Stimulated activated naive B cell treated with anti-CD40 and anti-IgM and Interleukin-4, amounts not matched to agents 10 μg/mL and 1 μg/mL and 100 μg/mL, for 72 hours (primary cell): ENCODE results near the gene C20orf173.
"Not testable (repeated sequence)": the region's sequence is repeated elsewhere in the genome, so short reads cannot be mapped to it uniquely, and the experiment has no call there.

Experiments
- ATAC-seq, 2 donors: fragments of 150-1000 bp; cut with Tn5 transposase; replicated peaks; 2 replicates each; pipeline ENCODE4 v1.10.0; 2021; ENCODE audit warnings: moderate library complexity in 1 of 2
- DNase-seq: peaks from one replicate; pipeline ENCODE4 v3.0.0; 2021
- H3K27ac Mint-ChIP-seq: one replicate; pipeline ENCODE4 v1.8.0; 2022; ENCODE audit warnings: mild to moderate bottlenecking, mixed read lengths
- H3K27me3 Mint-ChIP-seq, 2 donors: one replicate each; pipeline ENCODE4 v1.8.0; 2022; ENCODE audit warnings: mixed read lengths in 2 of 2
- H3K36me3 Mint-ChIP-seq, 2 donors: one replicate each; pipeline ENCODE4 v1.8.0; 2022; ENCODE audit warnings: mixed read lengths in 2 of 2, mild to moderate bottlenecking in 1 of 2
- H3K4me1 Mint-ChIP-seq, 2 donors: one replicate each; pipeline ENCODE4 v1.8.0; 2022; ENCODE audit warnings: mixed read lengths in 2 of 2, mild to moderate bottlenecking in 1 of 2
- H3K4me3 Mint-ChIP-seq, 2 donors: one replicate each; pipeline ENCODE4 v1.8.0; 2022; ENCODE audit warnings: mild to moderate bottlenecking in 2 of 2, mixed read lengths in 2 of 2, moderate library complexity in 1 of 2
- H3K9me3 Mint-ChIP-seq, 2 donors: one replicate each; pipeline ENCODE4 v1.8.0; 2022; ENCODE audit warnings: mixed read lengths in 2 of 2, mild to moderate bottlenecking in 1 of 2

Gene C20orf173

DNA sequence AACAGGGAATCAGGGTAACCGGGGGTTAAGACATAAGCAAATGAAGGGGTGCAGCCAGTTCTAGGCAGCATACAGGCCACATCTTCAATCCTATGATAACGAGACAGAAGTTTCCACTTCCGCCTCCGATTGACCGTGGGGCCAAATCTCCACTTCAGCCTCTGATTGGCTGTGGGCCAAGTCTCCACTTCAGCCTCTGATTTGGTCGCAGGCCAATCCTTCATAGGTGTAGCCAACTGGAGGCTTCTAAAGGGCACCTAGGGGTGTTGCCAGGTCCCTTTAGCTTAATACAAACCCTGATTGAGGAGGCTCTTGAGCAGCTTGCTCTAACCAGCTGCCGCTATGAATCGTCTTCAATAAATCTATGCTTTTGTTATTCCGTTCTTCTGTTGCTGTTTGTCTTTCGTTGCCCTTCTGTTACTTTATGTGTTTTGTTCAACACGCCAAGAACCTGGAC is 10.3 kb upstream of the C20orf173 start:
- DNase-seq = peak; percentile 59
- peak overlapping the region; percentile 59 for H3K27ac Mint-ChIP-seq
- peak in 1 of 2 donors; percentile 58 for ATAC-seq
- no peaks in the 10 kb centered on the region for H3K27me3 Mint-ChIP-seq
- peaks cover 8 to 11% of the 10 kb centered on the region in 2 donors for H3K36me3 Mint-ChIP-seq
- H3K9me3 Mint-ChIP-seq = no peaks in the 10 kb centered on the region
- H3K4me3 Mint-ChIP-seq = peak overlapping the region; percentile 27 to 30
- peaks cover 7 to 24% of the 10 kb centered on the region in 2 donors for H3K4me1 Mint-ChIP-seq

DNA sequence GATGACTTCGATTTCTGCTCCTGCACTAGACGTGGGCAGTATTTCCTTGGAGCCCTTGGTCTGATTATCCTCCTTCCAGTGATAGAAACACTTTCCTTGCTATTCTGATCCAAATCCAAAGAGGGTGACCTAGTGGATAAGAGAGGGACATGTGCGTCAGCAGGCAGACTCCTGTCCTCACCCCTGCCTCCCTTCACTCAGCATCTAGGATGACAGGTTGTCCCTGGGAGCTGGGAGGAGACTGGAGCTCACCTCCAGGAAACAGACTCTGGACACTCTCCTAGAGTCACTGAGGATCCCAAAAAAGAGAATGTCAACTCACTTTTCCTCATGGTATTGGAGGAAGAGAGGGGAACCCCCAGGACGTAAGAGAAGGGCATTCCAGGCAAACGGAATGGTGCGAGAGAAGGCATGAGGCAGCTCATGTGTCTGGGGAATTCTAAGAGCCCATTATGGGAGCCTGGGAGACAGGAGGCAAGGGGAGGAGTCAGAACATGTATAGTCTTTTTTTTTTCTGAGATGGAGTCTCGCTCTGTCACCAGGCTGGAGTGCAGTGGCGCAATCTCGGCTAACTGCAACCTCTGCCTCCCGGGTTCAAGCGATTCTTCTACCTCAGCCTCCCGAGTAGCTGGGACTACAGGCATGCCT is 2.2 kb downstream of the C20orf173 start:
- ATAC-seq = no peak
- Mint-ChIP-seq H3K4me3 (no peak overlapping the region), H3K36me3 (no peaks in the 10 kb centered on the region), H3K4me1 (no peaks in the 10 kb centered on the region), H3K27me3 (no peaks in the 10 kb centered on the region), H3K9me3 (no peaks in the 10 kb centered on the region), H3K27ac (no peak overlapping the region)
- DNase-seq = no peak

DNA sequence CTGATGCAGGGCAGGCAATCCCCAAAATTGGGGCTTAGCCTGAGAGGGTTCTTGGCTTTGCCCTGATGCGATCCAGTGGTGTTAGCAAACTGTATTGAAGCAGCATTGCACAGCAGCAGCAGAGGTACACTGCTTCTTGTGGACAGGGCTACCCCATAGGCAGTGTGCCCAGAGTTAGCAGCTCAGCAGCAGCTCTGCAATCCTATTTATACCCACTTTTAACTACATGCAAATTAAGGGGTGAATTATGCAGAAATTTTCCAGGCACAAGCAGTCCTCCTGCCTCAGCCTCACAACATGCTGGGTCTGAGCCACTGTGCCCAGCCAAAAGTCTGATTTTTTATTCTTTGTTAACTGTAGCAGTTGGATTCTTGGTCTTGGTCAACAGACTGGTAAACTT is 3.8 kb downstream of the C20orf173 start:
- no peaks in the 10 kb centered on the region for H3K36me3 Mint-ChIP-seq
- DNase-seq (no peak), ATAC-seq (no peak)
- no peaks in the 10 kb centered on the region for H3K9me3 Mint-ChIP-seq
- no peak overlapping the region for H3K27ac Mint-ChIP-seq
- H3K4me3 Mint-ChIP-seq = no peak overlapping the region
- no peaks in the 10 kb centered on the region for H3K27me3 Mint-ChIP-seq
- H3K4me1 Mint-ChIP-seq = no peaks in the 10 kb centered on the region

DNA sequence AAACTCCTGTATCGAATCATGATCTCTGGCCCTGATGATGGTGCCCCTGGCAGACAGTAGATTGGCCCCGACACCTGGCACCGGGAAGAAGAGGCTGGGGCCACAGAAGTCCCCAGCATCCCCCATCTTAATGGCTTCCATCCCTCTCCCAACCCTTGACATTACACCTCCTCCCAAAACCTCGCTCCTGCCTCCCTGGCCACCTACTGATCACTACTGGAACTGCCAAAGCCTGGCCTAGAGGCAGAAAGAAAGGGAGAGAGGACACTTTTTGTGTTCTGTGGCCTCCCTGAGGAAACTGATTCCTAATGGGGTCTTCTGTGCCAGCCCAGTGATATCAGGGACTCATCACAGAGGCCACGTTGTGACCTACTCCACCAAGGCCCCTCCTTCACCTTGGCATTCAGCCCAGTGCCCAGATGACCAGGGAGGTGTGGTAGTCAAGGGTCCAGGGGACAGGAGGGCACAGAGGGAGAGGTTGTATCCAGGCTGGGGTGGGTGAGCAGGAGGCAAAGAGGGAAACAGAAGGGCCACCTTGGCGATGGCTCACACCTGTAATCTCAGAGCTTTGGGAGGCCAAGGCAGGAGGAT is 6.1 kb downstream of the C20orf173 start:
- Mint-ChIP-seq H3K36me3 (no peaks in the 10 kb centered on the region), H3K4me3 (no peak overlapping the region), H3K9me3 (no peaks in the 10 kb centered on the region), H3K4me1 (no peaks in the 10 kb centered on the region), H3K27ac (no peak overlapping the region), H3K27me3 (no peaks in the 10 kb centered on the region)
- ATAC-seq = peak; percentile 51
- no peak for DNase-seq

DNA sequence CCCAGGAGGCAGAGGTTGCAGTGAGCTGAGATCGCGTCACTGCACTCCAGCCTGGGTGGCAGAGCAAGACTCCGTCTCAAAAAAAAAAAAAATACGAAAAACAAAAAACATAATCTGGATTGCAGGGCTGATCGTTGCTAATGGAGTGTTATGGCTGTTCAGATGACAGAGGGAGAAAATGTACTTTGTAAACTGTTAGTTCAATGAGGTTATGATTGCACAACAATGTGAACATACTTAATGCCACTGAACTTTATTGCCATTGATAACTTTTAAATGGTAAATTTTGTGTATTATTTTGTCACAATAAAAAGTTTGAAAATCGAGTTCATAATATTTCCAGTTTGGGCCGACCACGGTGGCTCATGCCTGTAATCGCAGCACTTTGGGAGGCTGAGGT is 10.5 kb downstream of the C20orf173 start:
- Mint-ChIP-seq H3K4me1 (no peaks in the 10 kb centered on the region), H3K36me3 (peaks cover 10 to 12% of the 10 kb centered on the region in 2 donors), H3K4me3 (no peak overlapping the region), H3K9me3 (no peaks in the 10 kb centered on the region), H3K27ac (no peak overlapping the region), H3K27me3 (no peaks in the 10 kb centered on the region)
- DNase-seq (no peak), ATAC-seq (no peak)

DNA sequence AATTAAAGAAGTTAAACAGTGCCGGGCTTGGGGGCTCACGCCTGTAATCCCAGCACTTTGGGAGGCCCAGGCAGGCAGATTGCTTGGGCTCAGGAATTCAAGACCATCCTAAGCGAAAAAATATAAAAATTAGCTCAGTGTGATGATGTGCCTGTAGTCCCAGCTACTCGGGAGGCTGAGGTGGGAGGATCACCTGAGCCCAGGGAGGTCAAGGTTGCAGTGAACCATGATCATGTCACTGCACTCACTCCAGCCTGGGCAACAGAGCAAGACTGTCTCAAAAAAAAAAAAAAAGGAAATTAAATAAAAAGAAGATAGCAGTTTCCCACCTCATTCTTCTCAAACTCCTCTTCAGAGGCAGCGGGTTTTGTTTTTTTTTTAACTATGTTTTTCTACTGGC is 11.7 kb downstream of the C20orf173 start:
- H3K27me3 Mint-ChIP-seq, H3K4me3 Mint-ChIP-seq, H3K9me3 Mint-ChIP-seq, DNase-seq, ATAC-seq, H3K27ac Mint-ChIP-seq, H3K4me1 Mint-ChIP-seq: not testable (repeated sequence)
- H3K36me3 Mint-ChIP-seq = peaks cover 10 to 16% of the 10 kb centered on the region in 2 donors

DNA sequence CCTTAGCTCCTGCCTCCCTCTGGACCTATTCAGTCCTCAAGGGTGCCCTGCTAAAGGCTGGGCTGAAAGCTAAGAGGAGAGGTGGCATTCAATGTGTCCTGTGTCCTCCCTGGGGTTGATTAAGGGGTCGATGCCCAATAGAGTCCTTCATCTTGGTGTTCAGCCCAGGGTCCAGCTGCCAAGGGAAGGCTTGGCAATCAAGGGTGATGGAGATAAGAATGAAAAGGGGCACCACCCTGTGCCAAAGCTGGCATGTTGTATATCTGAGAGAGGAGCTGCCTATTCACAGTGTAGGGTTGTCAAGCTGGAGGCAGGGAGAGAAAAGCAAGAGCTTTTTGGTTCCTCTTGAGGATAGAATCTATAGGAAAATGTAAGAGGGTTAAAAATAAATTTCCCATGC is 12.3 kb downstream of the C20orf173 start:
- DNase-seq (no peak), ATAC-seq (no peak)
- Mint-ChIP-seq H3K9me3 (no peaks in the 10 kb centered on the region), H3K36me3 (peaks cover 12 to 17% of the 10 kb centered on the region in 2 donors), H3K27me3 (no peaks in the 10 kb centered on the region), H3K4me1 (no peaks in the 10 kb centered on the region), H3K4me3 (no peak overlapping the region), H3K27ac (no peak overlapping the region)

DNA sequence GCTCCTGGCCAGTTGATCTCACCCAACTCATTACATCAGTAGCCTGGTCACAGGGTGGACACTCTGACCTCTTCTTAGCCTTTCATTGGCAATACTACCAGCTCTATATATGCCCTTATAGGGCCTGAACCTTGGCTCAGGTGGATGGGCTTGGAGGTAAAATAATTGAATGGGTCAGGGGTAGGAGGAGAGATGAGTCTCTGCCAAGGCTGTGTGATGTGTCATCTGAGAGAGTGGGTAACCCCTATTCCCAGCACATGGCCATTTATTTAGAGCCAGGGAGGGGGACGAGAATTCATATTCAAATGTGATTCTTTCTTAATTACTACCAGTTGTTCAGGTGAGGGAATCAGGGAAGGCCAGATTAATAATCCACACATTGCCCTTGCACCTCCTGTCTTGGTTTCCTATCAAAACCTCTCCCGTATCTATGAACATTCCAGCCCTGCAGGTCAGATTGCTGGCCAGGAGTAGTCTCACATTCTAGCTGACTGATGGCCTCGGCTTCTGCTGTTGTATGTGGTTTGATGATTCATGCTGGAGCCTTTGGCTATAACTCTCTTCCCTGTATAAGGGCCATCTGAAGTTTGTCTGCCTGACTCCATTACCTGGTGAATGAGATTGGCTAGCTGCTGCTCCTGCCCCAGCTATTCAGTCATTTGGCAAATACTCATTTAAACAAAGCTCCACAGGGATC is 13.4 kb downstream of the C20orf173 start:
- Mint-ChIP-seq H3K27me3 (no peaks in the 10 kb centered on the region), H3K27ac (no peak overlapping the region), H3K4me1 (no peaks in the 10 kb centered on the region), H3K9me3 (no peaks in the 10 kb centered on the region), H3K36me3 (peaks cover 19 to 28% of the 10 kb centered on the region in 2 donors), H3K4me3 (no peak overlapping the region)
- DNase-seq = no peak
- ATAC-seq = no peak

DNA sequence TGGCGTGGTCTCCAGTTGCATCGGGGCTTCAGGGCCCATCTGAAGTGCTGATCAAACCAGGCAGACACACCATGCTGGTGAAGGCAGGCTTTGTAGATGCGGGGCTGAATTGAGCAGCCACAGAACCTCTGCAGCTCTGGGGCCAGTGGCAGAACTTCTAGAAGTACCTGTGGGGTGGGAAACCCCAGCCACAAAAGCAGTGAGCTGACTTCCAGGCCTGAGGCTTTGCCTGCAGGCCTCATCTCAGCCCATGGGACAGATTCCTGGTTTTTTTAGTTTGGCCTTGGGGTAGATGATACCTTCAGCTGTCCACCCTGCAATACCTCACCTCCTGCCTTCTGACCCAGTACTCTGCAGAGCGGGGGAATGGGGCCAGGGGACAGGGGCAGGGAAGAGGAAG is 14.1 kb downstream of the C20orf173 start:
- no peak overlapping the region for H3K4me3 Mint-ChIP-seq
- no peak overlapping the region for H3K27ac Mint-ChIP-seq
- peaks cover 19 to 29% of the 10 kb centered on the region in 2 donors for H3K36me3 Mint-ChIP-seq
- no peaks in the 10 kb centered on the region for H3K4me1 Mint-ChIP-seq
- no peaks in the 10 kb centered on the region for H3K9me3 Mint-ChIP-seq
- no peaks in the 10 kb centered on the region for H3K27me3 Mint-ChIP-seq
- ATAC-seq (no peak), DNase-seq (no peak)

DNA sequence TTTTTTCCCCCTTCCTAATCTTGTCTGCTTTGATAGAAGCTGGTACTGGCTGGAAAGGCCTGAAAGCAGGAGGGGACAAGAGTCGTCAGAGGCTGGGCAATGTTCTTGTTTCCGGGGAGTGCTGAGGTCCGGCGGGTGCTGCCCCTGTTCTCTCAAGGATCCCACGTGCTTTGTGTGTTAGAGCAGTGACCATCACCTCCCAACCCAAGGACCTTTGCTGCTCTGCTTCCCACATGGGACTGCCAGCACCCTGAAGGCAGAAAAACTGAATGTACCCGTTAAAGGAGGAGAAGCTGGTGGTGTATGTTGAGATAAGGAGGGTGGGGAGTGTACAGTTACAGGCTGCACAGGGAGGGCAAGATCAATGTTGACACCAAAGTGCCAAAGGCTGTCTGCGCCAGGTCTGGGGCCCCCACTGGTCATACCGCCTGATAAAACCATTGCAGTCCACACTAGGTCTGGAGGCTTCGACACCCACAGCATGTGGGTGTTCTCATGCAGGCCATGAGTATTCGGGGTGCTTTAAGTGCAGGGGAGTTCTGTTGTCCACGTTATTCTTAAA is 15.0 kb downstream of the C20orf173 start:
- H3K27ac Mint-ChIP-seq = peak overlapping the region; percentile 42
- H3K4me1 Mint-ChIP-seq = peaks cover 2 to 3% of the 10 kb centered on the region in 2 donors
- no peaks in the 10 kb centered on the region for H3K9me3 Mint-ChIP-seq
- no peak for ATAC-seq
- no peak overlapping the region for H3K4me3 Mint-ChIP-seq
- no peak for DNase-seq
- H3K27me3 Mint-ChIP-seq = no peaks in the 10 kb centered on the region
- peaks cover 22 to 29% of the 10 kb centered on the region in 2 donors for H3K36me3 Mint-ChIP-seq

DNA sequence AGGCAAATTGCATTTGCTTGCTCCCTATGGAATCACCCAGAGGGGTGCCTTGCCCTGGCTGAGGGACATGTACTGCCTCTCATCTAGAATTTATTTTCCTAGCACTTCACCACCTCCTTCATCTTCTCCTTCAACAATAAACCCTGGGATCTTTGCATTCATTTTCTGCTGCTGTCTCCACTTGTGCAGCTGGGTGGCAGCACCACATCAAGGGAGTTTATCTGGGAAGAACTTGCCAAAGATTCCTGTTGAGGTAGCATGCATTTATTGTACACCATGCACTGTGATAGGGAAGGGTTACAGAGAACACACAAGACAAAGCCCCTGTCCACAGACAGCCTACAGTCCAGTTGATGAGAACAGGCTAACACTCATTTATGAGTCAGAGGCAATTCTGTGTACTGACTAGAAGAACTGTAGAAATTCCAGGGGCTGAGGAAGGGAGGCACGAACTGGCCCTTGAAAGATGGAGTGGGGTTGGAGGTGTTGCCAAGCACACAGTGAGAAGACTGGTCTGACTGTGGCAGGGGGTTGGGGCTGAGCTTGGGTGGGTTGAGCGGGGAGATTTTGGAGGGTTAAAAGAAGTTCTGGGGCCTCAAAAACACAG is 17.5 kb downstream of the C20orf173 start:
- Mint-ChIP-seq H3K27me3 (no peaks in the 10 kb centered on the region), H3K27ac (peak overlapping the region; percentile 56), H3K36me3 (peaks cover 42% of the 10 kb centered on the region in 2 donors), H3K4me3 (no peak overlapping the region), H3K9me3 (no peaks in the 10 kb centered on the region), H3K4me1 (peaks cover 15 to 16% of the 10 kb centered on the region in 2 donors)
- no peak for ATAC-seq
- DNase-seq = no peak

DNA sequence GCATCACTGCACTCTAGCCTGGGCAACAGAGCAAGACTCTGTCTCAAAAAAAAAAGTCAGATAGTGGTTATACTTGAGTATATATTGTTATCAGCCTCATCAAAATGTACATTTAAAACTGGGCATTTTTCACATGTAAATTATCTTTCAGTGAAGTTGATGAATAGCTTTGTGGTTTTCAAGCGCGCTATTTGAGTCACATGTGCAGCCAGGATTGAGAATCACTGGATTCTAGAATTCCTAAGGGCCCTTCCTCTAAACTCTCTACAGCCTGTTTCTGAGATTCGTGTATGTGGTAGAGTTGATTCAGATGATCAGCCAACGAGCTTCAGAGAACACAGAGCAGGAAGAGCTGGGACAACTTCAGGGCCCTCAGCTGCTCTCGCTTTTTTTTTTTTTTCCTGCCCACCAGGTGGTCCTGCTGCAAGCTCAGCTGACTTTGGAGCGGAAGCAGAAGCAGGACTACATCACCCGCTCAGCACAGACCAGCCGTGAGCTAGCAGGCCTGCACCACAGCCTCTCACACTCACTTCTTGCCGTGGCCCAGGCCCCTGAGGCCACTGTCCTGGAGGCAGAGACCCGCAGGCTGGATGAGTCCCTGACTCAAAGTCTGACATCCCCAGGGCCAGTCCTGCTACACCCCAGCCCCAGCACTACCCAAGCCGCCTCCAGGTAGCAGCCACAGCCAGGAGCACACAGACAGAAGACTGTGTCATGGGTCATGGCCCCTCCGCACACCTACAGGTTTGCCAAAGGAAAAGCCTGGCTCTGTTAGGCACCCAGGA is 18.3 kb downstream of the C20orf173 start:
- ATAC-seq (no peak), DNase-seq (no peak)
- Mint-ChIP-seq H3K9me3 (no peaks in the 10 kb centered on the region), H3K4me3 (no peak overlapping the region), H3K27ac (peak overlapping the region; percentile 47), H3K4me1 (peaks cover 16 to 20% of the 10 kb centered on the region in 2 donors), H3K36me3 (peaks cover 44 to 46% of the 10 kb centered on the region in 2 donors), H3K27me3 (no peaks in the 10 kb centered on the region)

DNA sequence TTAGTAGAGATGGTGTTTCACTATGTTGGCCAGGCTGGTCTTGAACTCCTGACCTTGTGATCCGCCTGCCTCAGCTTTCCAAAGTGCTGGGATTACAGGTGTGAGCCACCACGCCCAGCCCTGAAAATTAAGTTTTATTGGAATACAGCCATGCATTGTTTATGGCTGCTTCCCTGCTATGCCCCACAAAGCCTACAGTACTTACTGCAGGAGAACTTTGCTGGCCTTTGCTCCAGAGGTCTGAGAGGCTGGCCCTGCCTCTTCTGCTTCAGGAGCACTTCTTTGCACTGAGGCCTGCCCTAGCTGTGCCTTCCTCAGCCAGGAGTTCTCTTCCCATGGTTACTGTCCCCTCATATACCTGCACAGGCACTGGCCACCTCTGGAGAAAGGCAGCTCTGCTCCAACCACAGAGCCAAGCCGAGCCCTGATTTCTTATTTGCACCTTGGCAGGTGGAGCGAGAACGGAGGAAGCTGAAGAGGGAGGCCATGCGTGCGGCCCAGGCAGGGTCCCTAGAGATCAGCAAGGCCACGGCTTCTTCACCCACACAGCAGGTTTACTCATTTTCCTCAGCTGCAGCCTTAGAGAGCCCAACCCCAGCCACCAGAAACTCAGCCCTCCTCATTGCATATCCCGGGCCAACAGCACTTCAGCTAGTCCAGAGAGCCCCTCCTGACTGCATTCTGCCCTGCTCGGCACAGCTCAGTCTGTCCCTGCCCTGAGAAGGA is 20.8 kb downstream of the C20orf173 start:
- DNase-seq (no peak), ATAC-seq (peak; percentile 67 to 68)
- no peaks in the 10 kb centered on the region for H3K27me3 Mint-ChIP-seq
- H3K36me3 Mint-ChIP-seq = peaks cover 56 to 58% of the 10 kb centered on the region in 2 donors
- peak overlapping the region; percentile 65 for H3K27ac Mint-ChIP-seq
- no peaks in the 10 kb centered on the region for H3K9me3 Mint-ChIP-seq
- peaks cover 31% of the 10 kb centered on the region in 2 donors for H3K4me1 Mint-ChIP-seq
- no peak overlapping the region for H3K4me3 Mint-ChIP-seq
